ENCODE results near the gene CFAP97.
A peak's percentile ranks its signal among the peaks of the same experiment; 100 is the strongest.
"Not testable (repeated sequence)": the region's sequence is repeated elsewhere in the genome, so short reads cannot be mapped to it uniquely, and the experiment has no call there.

The CFAP97 gene

DNA sequence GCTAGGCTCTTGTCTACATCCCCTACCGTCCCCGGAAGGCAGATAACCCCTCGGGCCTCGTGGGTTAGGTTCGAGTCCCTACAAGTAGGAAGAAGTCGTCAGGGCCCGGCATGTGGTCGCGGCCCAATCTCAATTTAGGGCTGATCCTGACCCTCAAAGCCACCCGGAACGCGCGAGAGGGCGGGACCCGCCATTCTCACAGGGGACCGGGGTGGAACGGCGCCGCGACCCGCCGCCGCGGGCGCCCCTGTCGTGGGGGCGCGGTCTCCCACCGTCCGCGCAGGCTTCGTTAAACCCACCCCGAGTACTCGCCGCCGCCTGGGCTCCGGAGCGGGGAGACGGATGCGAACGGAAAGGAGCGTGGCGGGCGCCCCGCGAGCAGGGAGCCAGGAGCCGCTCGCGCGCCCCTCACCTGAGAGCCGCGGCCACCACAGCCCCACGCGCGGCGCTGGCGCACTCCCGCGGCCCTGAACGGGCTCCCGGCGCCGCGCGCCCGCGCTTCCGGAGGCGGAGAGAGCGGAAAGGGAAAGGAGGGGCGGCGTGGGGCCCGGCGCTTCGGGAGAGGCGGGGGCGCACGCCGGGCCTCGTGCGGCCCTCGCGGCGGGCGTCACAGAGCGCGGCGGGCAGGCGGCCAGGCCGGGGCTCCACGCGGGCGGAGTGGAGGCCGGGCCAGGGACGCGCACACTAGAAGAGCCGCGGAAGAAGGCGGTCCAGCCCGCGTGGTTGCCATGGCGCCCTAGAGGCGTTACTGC lies at the start of gene CFAP97:
Gene CFAP97 (minus strand): TSS at position 515 of the 752 bp plus-strand sequence. CDS start 12,804 bp downstream, outside the sequence.
- DNase-seq = peak; percentile 94

DNA sequence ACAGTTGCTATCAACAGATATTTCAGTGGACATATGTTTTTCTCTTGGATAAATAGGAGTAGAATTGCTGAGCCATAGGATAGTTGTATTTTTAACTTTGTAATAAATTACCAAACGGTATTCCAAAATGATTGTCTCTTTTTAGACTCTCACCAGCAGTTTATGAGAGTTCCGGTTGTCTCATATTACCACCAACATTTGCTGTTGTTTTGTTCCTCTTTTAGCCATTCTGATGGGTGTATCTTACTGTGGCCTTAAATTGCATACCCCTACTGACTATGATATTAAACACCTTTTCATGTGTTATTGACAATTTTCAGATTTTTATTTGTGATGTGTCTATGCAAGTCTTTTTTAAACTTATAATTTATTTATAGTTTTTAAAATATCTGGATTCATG lies 45.3 kb upstream of the CFAP97 start:
- no peak for DNase-seq

DNA sequence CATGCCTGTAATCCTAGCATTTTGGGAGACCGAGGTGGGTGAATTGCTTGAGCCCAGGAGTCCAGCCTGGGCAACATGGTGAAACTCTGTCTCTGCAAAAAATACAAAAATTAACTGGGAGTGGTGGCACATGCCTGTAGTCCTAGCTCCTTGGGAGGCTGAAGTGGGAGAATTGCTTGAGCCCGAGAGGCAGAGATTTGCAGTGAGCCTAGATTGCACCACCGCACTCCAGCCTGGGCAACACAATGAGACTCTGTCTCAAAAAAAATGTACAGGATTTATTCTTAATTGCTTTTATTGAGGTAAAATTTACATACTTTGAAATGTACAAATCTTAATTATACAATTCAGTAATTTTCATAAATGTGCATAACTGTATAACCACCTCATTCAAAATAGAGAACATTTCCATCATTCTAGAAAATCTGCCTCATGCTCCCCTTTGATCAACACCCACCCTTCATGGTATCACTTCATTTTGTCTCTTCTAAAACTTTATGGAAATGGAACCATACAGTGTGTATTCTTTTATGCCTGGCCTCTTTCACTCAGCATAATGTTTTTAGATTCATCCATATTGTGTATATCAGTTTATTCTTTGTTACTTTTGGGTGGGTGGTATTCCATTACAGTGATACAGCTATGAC lies 44.7 kb upstream of the CFAP97 start:
- no peak for DNase-seq

DNA sequence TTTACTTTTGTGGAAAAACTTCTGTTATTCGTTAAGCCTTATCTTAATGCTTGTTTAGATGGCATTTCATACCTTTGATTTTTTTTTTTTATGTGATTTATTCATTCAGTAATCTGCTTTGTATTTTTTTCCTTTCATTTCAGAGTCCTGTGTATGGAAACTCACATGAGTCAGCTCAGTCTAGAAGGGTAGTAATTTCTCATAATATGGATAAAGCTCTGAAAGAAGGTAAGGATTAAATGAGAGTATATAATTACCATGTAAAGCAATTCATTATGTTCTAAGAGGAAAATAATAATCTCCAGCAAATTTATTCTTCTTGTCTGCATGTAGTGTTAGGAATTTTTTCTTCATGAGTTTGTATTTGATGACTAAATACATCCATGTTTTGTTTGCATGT lies 43.4 kb upstream of the CFAP97 start:
- DNase-seq = no peak

DNA sequence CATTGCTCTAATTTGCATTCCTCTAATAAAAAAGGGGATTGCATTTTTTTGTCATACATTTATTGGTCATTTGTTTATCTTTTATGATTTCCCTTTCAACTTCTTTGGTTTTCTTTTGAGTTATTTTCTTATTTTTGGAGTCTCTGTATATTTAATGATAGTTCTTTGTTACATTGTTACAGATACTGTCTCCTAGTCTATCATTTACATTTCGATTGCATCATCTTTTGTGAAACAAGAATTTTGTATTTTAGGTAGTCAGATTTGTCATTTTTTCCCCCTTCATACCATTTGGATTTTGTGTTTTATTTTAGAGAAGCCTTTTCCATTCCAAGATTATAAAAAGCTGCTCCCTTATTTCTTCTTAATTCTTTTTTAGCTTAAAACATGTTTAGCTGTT lies 42.7 kb upstream of the CFAP97 start:
- DNase-seq = no peak

DNA sequence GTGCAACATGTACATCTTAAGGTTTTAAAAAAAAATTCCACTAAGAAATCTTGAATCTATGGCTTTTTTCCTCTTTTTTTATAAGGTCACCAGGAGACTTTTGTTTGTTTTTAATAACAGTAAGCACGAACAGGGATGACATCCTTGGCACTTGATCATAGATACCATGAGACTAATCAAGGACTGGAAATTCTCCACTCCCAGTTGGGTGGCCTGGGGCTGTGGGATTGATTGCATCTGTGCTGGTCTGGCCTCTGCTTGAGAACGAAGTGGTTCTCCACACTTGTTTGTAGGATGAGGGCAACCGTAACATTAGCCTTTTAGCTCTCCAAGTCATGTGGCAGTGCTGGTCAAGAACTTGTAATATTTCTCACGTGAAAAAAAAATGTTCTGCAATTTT lies 41.0 kb upstream of the CFAP97 start:
- no peak for DNase-seq

DNA sequence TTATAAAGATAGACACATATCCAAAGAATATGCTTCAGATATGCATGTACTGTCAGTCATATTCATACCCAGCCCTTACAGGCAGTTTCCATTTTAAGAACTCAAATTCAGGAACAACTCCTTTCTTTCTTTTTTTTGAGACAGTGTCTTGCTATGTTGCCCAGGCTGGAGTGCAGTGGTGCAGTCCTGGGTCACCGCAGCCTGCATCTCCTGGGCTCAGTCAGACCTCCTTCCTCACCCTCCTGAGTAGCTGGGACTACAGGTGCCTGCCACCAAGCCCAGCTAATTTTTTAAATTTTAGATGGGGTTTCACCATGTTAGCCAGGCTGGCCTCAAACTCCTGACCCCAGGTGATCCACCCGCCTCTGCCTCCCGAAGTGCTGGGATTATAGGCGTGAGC lies 40.1 kb upstream of the CFAP97 start:
- DNase-seq = no peak

DNA sequence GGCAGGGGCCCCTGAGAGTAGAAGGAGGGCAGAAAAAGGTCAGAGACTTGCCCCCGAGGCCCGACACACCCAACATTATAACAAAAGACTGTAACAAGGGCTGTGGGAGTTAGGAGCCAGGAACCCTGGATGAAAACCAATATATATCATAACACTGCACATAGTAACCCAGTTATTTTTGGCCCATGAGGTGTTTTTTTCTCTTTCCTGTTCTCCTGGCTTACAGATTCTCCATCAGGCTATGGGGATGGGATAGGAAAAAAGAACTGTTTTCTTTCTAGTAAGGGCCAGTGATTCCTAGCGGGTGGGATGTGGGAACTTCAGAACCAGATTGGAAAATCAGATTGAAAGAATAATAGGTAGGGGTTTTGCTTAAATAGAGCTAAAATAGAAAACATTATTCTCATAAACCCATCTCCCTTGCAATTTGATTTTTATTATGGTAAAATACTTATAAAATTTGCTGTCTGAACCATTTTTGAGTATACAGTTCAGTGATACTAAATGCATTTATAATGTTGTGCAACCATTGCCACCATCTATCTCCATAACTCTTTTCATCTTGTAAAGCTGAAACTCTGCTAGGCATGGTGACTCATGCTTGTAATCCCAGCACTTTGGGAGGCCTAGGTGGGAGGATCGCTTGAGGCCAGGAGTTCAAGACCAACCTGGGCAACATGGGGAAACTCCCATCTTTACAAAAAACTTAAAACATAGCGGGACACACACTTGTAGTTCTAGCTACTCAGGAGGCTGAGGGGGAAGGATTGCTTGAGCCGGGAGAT lies 39.1 kb upstream of the CFAP97 start:
- DNase-seq = no peak

DNA sequence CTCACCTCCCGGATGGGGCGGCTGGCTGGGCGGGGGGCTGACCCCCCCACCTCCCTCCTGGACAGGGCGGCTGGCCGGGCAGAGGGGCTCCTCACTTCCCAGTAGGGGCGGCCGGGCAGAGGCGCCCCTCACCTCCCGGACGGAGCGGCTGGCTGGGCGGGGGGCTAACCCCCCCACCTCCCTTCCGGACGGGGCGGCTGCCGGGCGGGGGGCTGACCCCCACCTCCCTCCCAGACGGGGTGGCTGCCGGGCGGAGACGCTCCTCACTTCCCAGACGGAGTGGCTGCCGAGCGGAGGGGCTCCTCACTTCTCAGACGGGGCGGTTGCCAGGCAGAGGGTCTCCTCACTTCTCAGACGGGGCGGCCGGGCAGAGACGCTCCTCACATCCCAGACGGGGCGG lies 36.7 kb upstream of the CFAP97 start:
- DNase-seq = not testable (repeated sequence)

DNA sequence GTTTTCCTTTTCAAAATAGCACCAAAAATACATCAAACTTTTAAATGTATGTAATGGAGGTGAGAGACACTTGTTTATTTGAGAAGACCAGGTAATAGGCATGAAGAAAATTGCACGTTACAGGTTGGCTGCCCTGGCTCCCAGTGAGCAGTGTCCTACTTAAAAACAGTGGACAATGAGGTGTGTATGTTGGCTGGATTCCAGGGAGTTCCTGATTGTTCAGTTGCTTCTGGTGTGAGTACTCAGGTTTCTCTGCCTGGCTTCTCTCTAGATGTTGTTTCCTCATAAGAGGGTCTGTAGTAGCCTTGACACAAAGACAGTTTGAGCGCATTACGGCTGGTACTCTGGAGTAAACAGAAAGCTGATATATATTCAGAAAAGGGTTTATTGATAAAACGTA lies 35.0 kb upstream of the CFAP97 start:
- DNase-seq = no peak

DNA sequence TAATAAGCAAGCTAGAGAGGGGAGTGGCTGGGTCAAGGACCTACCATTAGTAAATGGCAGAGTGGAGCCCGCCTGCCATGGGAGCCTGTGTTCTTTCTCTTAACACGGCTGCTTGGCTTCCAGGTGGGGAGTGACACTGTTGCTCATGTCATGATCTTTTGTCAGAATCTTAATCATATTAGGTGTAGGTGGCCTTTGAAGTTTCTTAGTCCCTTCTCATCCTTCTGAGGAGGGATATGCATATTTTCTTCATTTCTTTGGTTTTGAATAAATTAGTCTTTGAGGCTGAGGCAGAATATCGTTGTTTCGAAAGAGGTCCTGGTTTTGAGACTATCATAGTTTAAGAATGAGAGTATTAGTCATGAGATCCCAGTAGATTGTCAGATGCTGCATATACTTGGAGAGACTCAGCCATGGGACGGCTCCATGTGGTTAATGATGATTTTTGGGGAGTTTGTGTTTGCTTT lies 34.4 kb upstream of the CFAP97 start:
- no peak for DNase-seq

DNA sequence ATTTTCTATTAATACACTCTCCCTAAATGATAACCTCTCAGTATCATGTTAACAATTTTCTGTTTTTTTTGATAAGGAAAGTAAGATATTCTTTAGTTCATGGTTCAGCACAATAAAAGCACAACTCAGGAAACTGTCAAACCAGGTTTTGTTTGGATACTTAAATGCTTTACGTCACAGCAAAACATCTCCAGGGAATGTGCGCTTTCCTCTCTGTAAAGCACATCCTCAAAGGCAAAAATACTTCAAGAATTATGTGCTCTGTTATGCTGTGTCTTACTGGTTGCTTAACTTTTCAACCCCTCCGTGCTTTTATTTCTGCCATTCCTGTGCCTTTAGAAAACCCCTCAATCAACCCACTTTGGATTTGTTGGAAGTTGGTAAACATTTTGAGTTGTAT lies 33.4 kb upstream of the CFAP97 start:
- DNase-seq = no peak

DNA sequence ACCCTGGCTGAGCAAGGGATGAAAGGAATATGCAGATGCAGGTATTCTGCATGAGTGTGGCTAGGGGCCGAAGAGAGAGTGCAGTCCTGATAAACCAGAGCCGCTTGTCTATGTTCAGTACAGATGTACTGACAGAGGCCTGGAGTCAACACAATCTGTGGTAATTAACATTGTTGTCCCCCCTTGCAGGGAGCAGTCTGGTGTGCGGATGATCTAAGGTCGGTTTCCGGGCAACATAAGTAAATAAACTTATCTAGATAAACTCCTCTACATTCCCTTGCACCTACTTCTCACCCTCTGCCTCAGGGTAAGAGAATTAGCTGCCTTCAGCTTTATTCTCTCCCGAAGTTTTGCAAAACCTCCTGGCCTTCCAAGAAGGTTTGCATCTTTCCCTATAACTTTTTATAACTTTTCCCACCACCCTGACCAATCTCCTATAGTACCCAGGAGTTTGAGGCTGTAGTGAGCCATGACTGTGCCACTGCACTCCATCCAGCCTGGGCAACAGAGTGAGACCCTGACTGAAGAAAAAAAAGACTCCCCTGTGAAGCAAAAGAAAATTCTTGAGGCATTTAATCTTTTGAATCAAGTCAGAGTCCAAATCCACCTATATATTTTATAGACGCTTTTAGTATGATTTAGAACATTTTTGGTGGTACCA lies 32.2 kb upstream of the CFAP97 start:
- no peak for DNase-seq

DNA sequence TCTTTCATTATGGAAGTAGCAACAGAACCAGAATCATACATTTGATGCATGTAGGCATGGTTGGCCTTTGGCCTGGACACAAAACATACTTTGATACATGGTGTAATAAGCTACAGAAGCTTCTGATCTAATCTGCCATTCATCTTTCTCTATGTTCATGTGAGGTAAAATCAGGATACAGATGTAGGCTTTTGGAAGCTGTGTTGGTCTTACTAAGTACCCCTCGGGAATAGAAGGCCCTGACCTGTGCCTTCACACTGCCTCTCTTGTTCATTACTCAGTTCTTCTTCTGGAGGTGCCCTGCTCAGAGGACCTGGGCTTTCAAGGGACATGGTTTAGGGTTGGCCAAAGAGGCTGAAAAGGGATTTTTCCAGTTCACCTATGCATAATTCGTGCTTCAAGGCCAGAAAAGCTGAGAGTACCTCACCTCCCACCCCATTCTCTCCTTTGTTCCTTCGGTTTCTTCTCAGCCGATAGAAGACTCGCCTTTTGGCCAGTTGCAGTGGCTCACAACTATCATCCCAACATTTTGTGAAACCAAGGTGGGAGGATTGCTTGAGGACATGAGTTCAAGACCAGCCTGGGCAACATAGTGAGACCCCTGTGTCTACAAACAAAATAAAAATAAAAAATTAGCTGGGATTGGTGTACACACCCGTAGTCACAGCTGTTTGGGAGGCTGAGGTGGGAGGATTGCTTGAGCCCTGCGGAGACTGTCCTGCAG lies 31.5 kb upstream of the CFAP97 start:
- no peak for DNase-seq

DNA sequence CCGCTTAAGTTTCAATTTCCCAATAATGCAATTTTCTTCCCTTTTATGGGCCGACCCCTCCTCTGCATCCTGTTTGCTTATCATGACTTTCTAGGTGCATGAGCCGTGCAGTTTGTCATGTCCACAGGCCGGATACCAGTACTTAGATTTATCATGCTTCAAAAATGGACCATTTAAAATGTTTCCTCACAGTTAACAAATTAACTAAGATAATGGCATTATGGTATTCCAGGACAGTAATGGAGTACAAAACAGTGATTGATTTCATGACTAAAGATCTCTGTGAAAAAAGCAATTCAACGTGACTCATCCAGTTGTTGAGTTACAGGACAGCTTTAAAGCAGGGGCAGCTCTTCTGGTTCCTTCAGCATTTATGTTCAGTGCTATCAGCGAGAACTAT lies 28.6 kb upstream of the CFAP97 start:
- DNase-seq = no peak

DNA sequence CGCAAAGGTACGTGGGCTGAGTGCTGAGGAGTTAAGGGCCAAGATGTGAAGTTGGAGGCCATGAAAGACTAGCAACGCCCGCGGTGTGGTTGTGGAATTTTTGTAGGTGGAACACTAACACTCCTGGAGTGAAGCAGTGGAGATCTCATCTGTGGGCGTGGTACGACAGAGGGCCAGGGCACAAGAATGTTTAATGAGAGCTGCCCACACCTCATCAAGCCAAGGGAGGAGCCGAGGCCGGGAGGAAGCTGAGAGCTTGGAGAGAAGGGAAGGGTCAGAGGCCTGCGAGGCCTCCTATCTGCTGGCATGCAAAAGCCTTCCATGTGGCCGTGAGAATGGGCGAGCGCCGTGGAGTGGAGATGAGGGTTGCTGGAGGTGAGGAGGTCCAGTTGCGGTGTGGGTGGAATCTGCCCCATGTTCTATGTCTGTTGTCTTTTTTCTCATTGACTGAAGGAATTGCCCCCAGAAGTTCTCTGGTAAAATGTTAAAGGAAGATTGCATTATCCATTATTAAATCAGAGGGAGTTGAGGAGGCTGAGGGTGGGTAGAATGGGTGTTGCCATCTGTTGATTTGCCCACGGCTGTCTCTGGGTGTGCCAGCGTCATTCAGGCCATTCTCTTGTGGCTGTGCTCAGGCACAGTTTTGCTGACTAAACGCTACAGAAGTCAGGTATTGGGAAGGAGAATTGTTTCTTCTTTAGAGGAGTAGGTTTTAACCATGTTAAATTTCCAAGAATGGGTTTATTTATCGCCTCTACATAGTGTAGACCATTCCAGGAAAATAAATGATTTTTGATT lies 25.4 kb upstream of the CFAP97 start:
- no peak for DNase-seq

DNA sequence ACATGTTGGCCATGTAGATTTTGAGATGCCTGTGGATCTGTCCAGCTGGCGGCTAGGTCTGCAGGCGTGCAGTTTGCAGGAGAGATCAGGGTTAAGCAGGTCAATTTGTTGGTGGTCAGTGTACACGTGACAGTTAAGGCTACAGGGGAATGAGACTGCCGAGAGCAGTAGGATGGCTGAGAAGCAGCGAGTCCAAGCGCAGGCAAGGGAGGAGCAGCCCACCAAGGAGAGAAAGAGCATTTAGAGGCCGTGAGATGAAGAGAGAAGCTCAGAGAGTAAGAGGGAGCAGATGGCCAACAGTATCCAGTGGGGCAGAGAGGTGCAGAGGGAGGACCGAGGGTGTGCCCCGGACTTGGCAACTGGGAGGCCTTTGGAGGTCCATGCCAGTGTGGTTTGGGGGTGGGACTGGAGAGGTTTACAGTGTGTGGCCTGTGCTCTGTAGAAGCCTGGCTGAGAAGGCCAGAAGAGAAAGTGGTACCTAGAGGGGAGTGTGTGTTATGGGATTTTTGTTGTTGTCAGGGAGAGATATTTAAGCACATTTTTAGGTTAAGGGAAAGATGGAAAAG lies 24.0 kb upstream of the CFAP97 start:
- DNase-seq = no peak

DNA sequence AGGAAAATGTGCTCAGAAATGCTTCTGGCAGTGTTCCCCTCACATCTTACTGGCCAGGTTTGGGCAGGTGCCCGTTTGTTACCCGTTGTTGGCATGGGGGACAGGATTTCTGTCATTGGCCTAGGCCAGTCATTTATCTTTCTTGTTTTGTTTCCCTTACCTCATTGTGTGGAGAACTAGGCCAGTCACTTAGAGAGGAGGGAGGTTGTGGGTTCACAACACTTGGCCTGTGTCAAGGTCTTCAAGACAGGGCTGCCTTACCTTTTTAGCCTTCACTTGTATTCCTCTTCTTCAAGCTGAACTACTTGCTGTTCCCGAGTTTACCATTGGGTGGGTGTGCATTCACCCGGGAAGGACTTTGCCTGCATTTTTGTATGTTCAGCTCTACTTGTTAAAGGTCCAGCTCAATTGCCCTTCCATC lies 23.3 kb upstream of the CFAP97 start:
- DNase-seq = no peak

DNA sequence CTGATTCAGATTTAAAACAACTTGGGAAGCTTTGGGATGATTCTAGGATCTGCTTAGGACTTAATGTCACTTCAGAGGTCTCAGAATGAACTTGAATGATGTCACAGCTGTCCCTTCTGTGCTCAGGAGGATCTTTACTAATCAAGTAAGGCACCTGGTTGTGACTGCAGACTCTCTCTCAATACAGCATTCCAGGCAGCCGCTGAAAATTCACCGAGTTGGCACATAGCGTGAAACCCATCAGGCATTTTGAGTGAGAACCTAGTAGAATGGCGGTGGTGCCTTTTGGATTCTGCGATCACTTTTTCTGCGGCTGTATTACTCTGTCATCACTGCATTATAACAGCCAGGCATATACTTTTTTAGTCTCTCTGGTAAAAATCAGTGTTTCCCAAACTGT lies 22.1 kb upstream of the CFAP97 start:
- DNase-seq = no peak

DNA sequence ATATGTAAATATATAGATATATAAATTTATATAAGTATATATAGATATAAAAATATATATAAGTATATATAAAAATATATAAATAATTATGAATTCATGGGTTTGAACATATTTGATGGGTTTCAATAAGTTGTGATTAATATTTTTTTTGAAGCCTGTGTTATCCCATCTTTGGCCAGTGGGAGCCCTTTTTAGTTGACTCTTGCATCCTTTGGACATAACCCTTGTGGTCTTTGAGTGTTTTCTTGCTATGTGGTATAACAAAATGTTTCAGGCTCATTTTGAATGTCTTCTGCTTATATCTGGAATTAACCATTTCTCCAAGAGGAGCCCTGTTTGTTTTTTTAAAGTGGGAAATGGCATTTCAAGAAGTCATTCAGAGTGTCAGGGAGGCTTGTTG lies 20.8 kb upstream of the CFAP97 start:
- DNase-seq = no peak

DNA sequence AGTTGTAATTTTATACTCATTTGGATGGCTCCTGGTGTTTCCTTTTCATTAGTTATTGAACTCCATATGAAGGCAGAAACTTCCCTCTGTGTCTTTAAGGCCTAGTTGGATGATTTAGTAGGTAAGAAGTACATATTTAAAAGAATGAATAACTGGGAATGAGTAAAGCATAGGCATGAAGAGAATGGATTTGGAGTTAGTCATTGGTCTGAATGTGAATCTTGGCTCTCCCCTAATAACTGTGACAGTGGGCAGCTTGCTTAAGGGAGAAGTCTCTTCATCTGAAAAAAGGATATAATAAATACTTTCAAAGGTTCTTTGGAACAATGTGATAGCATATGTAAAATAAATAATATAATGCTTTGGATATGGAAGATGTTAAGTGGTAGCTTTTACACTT lies 18.8 kb upstream of the CFAP97 start:
- DNase-seq = no peak
